ENCODE measurements around the gene RASA4B. TPM values are rescaled to one million over a fixed set of nuclear protein-coding genes. Genes with fewer than 3 reads are reported as not detected.

Gene RASA4B
- total and polyA plus RNA-seq, 2 experiments from 2014 or later = 3.2 to 9.3 TPM

- TF ChIP-seq, protein P1, sequence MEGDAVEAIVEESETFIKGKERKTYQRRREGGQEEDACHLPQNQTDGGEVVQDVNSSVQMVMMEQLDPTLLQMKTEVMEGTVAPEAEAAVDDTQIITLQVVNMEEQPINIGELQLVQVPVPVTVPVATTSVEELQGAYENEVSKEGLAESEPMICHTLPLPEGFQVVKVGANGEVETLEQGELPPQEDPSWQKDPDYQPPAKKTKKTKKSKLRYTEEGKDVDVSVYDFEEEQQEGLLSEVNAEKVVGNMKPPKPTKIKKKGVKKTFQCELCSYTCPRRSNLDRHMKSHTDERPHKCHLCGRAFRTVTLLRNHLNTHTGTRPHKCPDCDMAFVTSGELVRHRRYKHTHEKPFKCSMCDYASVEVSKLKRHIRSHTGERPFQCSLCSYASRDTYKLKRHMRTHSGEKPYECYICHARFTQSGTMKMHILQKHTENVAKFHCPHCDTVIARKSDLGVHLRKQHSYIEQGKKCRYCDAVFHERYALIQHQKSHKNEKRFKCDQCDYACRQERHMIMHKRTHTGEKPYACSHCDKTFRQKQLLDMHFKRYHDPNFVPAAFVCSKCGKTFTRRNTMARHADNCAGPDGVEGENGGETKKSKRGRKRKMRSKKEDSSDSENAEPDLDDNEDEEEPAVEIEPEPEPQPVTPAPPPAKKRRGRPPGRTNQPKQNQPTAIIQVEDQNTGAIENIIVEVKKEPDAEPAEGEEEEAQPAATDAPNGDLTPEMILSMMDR (IDR thresholded peaks at IDR 0.05; ENCODE audit: poor library complexity) = no peak
- no peak for TF ChIP-seq EZH2phosphoT487 (IDR thresholded peaks at IDR 0.05; ENCODE audit: low read depth, severe bottlenecking, unreplicated experiment)
- TF ChIP-seq EZH2 (IDR thresholded peaks at IDR 0.05; ENCODE audit: borderline replicate concordance) = no peak
- no peak overlapping the region for H3K4me2 ChIP-seq
Measured at GRCh38 chr7:102473271-102473991, 44.1 kb downstream of the RASA4B start.

GRCh38 chr7:102472126-102473041 lies 45.2 kb downstream of the RASA4B start:
- Histone ChIP-seq H3K9me2 (replicated peaks; ENCODE audit: insufficient read depth) (no peaks in the 10 kb centered on the region), H3K4me2 (no peak overlapping the region), H4K20me1 (ENCODE audit: insufficient read depth, poor library complexity, severe bottlenecking) (no peaks in the 10 kb centered on the region), H3K27ac (no peak overlapping the region), H2AFZ (no peak overlapping the region), H3K9me3 (ENCODE audit: low read depth) (no peaks in the 10 kb centered on the region), H3K4me3 (no peak overlapping the region), H3K27me3 (no peaks in the 10 kb centered on the region), H3K36me3 (replicated peaks; ENCODE audit: insufficient read depth, low read depth) (no peaks in the 10 kb centered on the region), H3K4me1 (ENCODE audit: insufficient read depth) (no peaks in the 10 kb centered on the region), H3K79me2 (no peaks in the 10 kb centered on the region)
- no peak for DNase-seq (ENCODE audit: low spot score)
- 89% methylated on average over 26 of the region's 31 CpGs for whole genome bisulfite sequencing (ENCODE audit: low lambda C conversion rate, missing lambda C conversion rate)
- no peak for TF ChIP-seq EZH2 (IDR thresholded peaks at IDR 0.05; ENCODE audit: borderline replicate concordance)
- TF ChIP-seq, protein P1 (IDR thresholded peaks at IDR 0.05; ENCODE audit: poor library complexity) = no peak
- no peak for TF ChIP-seq EZH2phosphoT487 (IDR thresholded peaks at IDR 0.05; ENCODE audit: low read depth, severe bottlenecking, unreplicated experiment)

More at GRCh38 chr7:102473271-102473991, 44.1 kb downstream of the RASA4B start:
- H4K20me1 ChIP-seq (ENCODE audit: insufficient read depth, poor library complexity, severe bottlenecking) = no peaks in the 10 kb centered on the region
- no peak overlapping the region for H3K4me3 ChIP-seq
- peak; percentile 6 for DNase-seq (ENCODE audit: low spot score)
- no peak overlapping the region for H3K27ac ChIP-seq
- no peaks in the 10 kb centered on the region for H3K4me1 ChIP-seq (ENCODE audit: insufficient read depth)
- no peaks in the 10 kb centered on the region for H3K27me3 ChIP-seq
- no peaks in the 10 kb centered on the region for H3K9me3 ChIP-seq (ENCODE audit: low read depth)
- H3K79me2 ChIP-seq = no peaks in the 10 kb centered on the region
- H3K9me2 ChIP-seq (replicated peaks; ENCODE audit: insufficient read depth) = no peaks in the 10 kb centered on the region
- no peak overlapping the region for H2AFZ ChIP-seq
- H3K36me3 ChIP-seq (replicated peaks; ENCODE audit: insufficient read depth, low read depth) = no peaks in the 10 kb centered on the region
- WGBS (ENCODE audit: low lambda C conversion rate, missing lambda C conversion rate) = 94% methylated on average over 23 of the region's 23 CpGs

GRCh38 chr7:102471791-102472125 lies 45.8 kb downstream of the RASA4B start:
- 94% methylated on average over 4 of the region's 6 CpGs for WGBS (ENCODE audit: low lambda C conversion rate, missing lambda C conversion rate)
- Histone ChIP-seq H3K36me3 (replicated peaks; ENCODE audit: insufficient read depth, low read depth) (no peaks in the 10 kb centered on the region), H3K27ac (no peak overlapping the region)

More at GRCh38 chr7:102471791-102472125, 45.8 kb downstream of the RASA4B start:
- Histone ChIP-seq H3K4me3 (no peak overlapping the region), H3K9me2 (replicated peaks; ENCODE audit: insufficient read depth) (no peaks in the 10 kb centered on the region), H3K79me2 (no peaks in the 10 kb centered on the region), H3K27me3 (no peaks in the 10 kb centered on the region), H3K9me3 (ENCODE audit: low read depth) (no peaks in the 10 kb centered on the region), H2AFZ (no peak overlapping the region), H3K4me1 (ENCODE audit: insufficient read depth) (no peaks in the 10 kb centered on the region), H4K20me1 (ENCODE audit: insufficient read depth, poor library complexity, severe bottlenecking) (no peaks in the 10 kb centered on the region), H3K4me2 (no peak overlapping the region)
- DNase-seq (ENCODE audit: low spot score) = no peak
- TF ChIP-seq EZH2phosphoT487 (IDR thresholded peaks at IDR 0.05; ENCODE audit: low read depth, severe bottlenecking, unreplicated experiment) (no peak), EZH2 (IDR thresholded peaks at IDR 0.05; ENCODE audit: borderline replicate concordance) (no peak)
- TF ChIP-seq, protein P1 (IDR thresholded peaks at IDR 0.05; ENCODE audit: poor library complexity) = no peak
